ENCODE results near the gene MICAL2. TPM values are rescaled to one million over a fixed set of nuclear protein-coding genes. Genes with fewer than 3 reads are reported as not detected.

Gene MICAL2
- total RNA-seq, 1 experiment from 2014 or later: 37.4 TPM

DNA sequence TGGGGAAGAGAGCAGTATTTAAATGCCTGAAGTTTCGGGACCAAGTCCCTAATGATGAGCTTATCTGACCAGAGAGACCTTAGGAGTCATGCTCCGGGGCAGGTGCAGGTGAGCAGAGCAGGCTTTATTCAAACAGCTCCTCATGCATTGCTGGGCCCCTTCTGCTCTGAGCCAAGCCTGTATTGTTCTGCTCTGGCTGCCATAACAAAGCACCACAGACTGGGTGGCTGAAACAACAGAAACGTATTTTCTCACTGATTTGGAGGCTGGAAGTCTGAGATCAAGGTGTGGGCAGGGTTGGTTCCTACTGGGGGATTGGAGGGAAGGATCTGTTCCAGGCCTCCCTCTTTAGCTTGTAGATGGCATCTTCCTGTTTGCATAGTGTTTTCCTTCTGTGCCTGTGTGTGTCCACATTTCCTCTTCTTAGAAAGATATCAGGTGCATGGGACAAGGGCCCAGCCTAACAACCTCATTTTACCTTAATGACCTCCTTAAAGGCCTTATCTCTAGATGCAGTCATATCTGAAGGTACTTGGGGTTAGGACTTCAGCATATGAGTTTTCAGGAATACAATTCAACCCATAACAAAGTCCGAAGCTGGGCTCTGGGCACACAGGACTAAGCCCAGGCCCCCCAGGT, 169.9 kb downstream of the MICAL2 start:
- H3K9me2 ChIP-seq (ENCODE audit: insufficient read depth): no peaks in the 10 kb centered on the region
- H3K4me3 ChIP-seq (replicated peaks in 1 of 2; ENCODE audit: low read depth in 1 of 2, low read length in 2 of 2): no peak overlapping the region
- no peak overlapping the region for H3K9ac ChIP-seq (ENCODE audit: low read length)
- H3K36me3 ChIP-seq (ENCODE audit: control insufficient read depth in 1 of 2, insufficient read depth in 2 of 2, low read length in 2 of 2): no peaks in the 10 kb centered on the region
- no peak overlapping the region for H2AFZ ChIP-seq (ENCODE audit: low read depth, low read length, poor library complexity, severe bottlenecking)
- H4K20me1 ChIP-seq (ENCODE audit: insufficient read depth): no peaks in the 10 kb centered on the region
- BruUV-seq (replicated peaks): no TSS peak
- H3K27ac ChIP-seq (ENCODE audit: low read depth, low read length): no peak overlapping the region
- peaks cover 0 to 17% of the 10 kb centered on the region in 2 experiments; a peak in 1 of 4 replicates for H3K4me1 ChIP-seq (ENCODE audit: control insufficient read depth in 1 of 2, insufficient read depth in 2 of 2, low read length in 2 of 2)
- no peaks in the 10 kb centered on the region for H3K27me3 ChIP-seq (ENCODE audit: insufficient read depth, low read length)
- H3K4me2 ChIP-seq (ENCODE audit: low read length): no peak overlapping the region
- POLR2A ChIA-PET: interaction anchor here (1.9 kb wide), 1 partner anchor 232 kb away, joined by 8 read pairs; no protein-coding TSS in a partner anchor
- TF ChIP-seq ZFX (IDR thresholded peaks at IDR 0.05): no peak
- no peak for TF ChIP-seq FOSL1 (IDR thresholded peaks at IDR 0.05; ENCODE audit: low read depth)
- no peak for TF ChIP-seq EGR1 (IDR thresholded peaks at IDR 0.05; ENCODE audit: low read depth)
- TF ChIP-seq EZH2 (IDR thresholded peaks at IDR 0.05): no peak
- TF ChIP-seq ELF1 (IDR thresholded peaks at IDR 0.05; ENCODE audit: borderline replicate concordance, low read depth): no peak
- TF ChIP-seq TCF7L2 (IDR thresholded peaks at IDR 0.05; ENCODE audit: borderline replicate concordance, extremely low read depth, insufficient read depth, insufficient read length): no peak
- TF ChIP-seq POLR2AphosphoS5 (IDR thresholded peaks at IDR 0.05; ENCODE audit: low read depth, low read length): no peak
- no peak for TF ChIP-seq YY1 (IDR thresholded peaks at IDR 0.05; ENCODE audit: extremely low read depth, insufficient replicate concordance, low read depth, low read length)
- no peak for TF ChIP-seq SP1 (IDR thresholded peaks at IDR 0.05; ENCODE audit: low read depth)
- TF ChIP-seq JUND (IDR thresholded peaks at IDR 0.05): no peak
- TF ChIP-seq SRF (IDR thresholded peaks at IDR 0.05; ENCODE audit: low read depth): no peak
- H3K9me3 ChIP-seq (ENCODE audit: control insufficient read depth in 1 of 2, insufficient read depth in 1 of 2, low read depth in 1 of 2, low read length in 2 of 2): no peaks in the 10 kb centered on the region
- RAD21 ChIA-PET (ENCODE audit: low non-redundant PET in 1 of 2, low total read pairs in 2 of 2, uncharacterized antibody in 2 of 2, unreplicated experiment in 2 of 2): no interaction called here
- intact Hi-C loops (cut with micrococcal nuclease): loop anchor here (5.0 kb wide), 1 partner anchor 483 kb away; no protein-coding TSS in a partner anchor
- H3K79me2 ChIP-seq (ENCODE audit: insufficient read depth, low read length): no peaks in the 10 kb centered on the region
- CTCF ChIA-PET: interaction anchor here (1.9 to 5.7 kb wide), 4 partner anchors 157 to 234 kb away, joined by 10 to 104 read pairs (median 24); no protein-coding TSS in a partner anchor
- ATAC-seq: no peak
- DNase-seq (ENCODE audit: low read depth, low spot score): no peak

Measured in HCT116 (cell line).